AG09319 (cell line): Measurements from ENCODE around the gene RNF38.
"Not testable (repeated sequence)": the region's sequence is repeated elsewhere in the genome, so short reads cannot be mapped to it uniquely, and the experiment has no call there.

Experiments
- DNase-seq: peaks from one replicate; pipeline ENCODE4 v3.0.0-alpha.2; 2010; ENCODE audit warnings: low read depth; ENCODE audit errors: extremely low read depth
- TF ChIP-seq, protein P1 (sequence below): IDR thresholded peaks from 2 replicates; pipeline ENCODE4 v1.5.1; 2011; ENCODE audit warnings: low read depth, mild to moderate bottlenecking, inconsistent platforms, low read length, moderate library complexity

The RNF38 gene

DNA sequence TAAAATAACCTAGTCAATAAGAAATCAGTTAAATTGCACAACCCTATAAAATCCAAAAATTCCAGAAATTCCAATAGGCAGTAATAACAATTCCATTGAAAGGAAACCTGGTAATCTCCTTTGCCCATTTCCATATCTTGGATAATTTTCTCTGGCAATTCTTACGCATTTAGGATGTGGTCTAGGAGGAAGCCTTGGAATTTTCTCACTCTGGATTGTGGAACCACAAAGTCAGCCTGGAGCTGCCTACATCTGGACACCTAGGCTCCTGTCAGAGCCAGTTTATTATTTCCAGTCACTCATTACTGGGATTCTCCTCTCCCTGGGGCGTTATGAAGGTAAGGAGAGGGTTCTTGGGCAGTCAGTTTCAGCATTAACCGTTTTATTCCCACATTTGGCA lies 101.5 kb downstream of the RNF38 start:
- peak; percentile 5 for DNase-seq
- TF ChIP-seq, protein P1, sequence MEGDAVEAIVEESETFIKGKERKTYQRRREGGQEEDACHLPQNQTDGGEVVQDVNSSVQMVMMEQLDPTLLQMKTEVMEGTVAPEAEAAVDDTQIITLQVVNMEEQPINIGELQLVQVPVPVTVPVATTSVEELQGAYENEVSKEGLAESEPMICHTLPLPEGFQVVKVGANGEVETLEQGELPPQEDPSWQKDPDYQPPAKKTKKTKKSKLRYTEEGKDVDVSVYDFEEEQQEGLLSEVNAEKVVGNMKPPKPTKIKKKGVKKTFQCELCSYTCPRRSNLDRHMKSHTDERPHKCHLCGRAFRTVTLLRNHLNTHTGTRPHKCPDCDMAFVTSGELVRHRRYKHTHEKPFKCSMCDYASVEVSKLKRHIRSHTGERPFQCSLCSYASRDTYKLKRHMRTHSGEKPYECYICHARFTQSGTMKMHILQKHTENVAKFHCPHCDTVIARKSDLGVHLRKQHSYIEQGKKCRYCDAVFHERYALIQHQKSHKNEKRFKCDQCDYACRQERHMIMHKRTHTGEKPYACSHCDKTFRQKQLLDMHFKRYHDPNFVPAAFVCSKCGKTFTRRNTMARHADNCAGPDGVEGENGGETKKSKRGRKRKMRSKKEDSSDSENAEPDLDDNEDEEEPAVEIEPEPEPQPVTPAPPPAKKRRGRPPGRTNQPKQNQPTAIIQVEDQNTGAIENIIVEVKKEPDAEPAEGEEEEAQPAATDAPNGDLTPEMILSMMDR = no peak

DNA sequence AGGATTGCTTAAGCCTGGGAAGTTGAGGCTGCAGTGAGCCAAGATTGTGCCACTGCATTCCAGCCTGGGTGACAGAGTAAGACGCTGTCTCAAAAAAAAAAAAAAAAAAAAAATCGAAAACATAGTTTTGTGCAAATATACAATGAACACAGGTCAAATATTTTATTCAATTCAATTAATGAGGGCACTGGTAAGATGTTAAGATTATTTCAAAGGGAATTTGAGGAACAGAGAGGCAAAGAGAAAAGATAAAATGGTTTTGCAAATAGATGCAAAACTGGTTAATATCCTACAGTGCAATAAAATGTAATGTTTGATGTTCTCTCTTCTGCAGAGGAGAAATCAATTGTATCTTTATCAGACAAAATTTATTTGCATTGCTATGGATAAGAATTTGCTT lies 102.3 kb downstream of the RNF38 start:
- DNase-seq = no peak
- TF ChIP-seq, protein P1 = no peak

DNA sequence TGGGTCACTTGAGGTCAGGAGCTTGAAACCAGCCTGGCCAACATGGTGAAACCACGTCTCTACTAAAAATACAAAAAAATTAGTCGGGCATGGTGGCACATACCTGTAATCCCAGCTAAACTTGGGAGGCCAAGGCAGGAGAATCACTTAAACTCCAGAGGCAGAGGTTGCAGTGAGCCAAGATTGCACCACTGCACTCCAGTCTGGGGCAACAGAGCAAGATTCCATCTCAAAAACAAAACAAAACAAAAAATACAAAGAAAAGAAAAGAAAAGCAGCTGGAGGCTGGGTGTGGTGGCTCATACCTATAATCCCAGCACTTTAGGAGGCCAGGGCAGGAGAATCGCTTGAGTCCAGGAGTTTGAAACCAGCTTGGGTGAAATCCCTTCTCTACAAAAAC lies 105.1 kb downstream of the RNF38 start:
- DNase-seq = not testable (repeated sequence)

DNA sequence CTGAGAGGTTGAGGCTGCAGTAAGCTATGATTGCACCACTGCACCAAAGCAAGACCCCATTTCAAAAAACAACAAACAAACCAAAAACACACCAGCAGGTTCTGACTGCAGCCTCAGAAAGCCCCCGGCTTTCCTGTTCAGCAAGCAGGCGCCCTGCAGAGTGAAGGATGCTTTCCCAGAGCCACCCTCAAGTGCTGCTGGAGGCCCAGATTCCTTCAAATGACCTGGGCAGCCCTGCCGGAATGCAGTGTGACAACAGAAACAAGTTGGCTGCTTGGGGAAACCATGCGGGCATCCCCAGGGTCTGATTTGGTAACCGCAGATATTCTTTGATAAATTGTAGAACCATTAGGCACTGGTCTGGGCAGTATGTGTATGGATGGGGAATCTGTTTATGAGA lies 106.2 kb downstream of the RNF38 start:
- TF ChIP-seq, protein P1 = no peak
- DNase-seq = no peak

DNA sequence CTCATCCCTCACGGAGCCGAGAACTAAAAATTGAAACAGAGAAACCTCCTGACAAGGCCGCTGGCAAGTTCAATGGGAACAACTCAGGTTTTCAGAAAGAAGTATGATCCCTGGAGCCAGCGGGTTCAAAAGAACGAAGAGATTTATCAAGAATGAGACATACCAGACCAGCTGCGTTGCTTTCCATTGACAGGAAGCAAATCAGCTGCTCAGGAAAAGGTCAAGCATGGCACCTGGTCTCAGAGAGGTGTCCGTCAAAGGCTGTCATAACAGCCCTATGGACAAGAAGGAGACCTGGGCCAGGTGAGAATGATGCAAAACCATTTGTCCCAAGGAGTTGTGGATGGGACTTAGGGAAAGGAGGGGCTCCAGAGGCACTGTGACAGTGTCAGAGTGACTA lies 106.9 kb downstream of the RNF38 start:
- TF ChIP-seq, protein P1 = no peak
- no peak for DNase-seq

DNA sequence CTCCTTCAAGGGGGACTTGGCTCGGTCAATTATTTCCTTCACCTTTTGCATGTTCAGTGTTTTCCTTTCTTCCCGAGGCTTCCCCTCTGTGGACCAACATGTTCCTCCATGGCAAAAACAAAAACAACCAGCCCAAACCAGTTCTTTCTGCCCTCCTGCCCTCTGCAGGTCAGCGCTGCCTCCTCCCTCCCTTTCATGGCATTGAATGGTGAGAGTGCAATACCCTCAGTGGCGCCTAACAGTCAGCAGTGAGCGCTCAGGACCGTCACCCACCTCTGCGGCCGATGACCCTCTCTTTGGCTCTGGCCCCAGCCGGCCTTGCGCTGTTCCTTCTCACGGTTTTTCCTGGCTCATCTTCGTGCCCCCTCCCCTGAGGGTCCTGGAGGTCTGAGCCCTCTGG lies 107.4 kb downstream of the RNF38 start:
- no peak for DNase-seq
- TF ChIP-seq, protein P1 = no peak

DNA sequence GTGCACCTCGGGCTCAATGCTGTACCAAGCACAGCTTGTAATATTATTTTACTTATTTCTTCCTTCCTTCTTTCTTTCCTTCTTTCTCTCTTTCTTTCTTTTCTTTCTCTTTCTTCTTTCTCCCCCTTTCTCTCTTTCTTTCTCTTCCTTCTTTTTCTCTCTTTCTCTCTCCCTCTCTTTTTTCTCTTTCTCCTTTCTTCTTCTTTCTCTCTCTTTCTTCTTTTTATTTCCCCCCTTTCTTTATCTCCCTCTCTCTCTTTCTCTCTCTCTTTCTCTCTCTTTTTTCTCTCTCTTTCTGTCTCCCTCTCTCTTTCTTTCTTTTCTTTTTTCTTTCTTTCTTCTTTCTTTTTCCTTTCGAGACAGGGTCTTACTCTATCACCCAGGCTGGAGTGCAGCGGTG lies 109.1 kb downstream of the RNF38 start:
- TF ChIP-seq, protein P1 = no peak
- DNase-seq = no peak

DNA sequence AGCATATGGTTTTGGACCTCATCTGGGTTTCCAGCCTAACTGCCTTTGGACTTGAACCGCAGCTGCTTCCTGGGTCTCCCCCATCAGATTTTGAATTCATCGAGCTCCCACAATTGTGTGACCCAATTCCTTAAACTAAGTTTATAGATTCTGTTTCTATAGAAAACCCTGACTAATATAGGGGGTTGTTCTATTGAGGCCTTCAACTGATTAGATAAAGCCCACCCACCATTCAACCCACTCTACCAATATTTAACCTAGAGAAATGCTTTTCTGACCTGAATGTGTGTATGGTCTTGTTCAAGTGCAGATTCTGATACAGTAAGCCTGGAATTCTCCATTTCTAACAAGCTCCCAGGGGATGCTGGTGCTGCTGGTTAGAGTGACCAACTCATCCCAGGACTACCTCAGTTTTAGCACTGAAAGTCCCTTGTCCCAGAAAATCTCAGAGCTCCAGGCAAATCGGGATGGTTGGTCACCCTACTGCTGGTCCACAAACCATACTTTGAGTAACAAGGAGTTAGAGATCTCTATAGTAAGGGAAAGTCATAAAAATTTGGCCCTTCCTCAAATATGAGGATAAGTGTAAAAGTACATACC lies 110.1 kb downstream of the RNF38 start:
- no peak for DNase-seq
- TF ChIP-seq, protein P1 = no peak
